GM10847 (cell line): ENCODE measurements around the gene GMEB2.

Experiments
- POLR2A ChIP-seq: IDR thresholded peaks from 2 replicates; pipeline ENCODE4 v1.6.1; 2011; ENCODE audit not compliant: insufficient read length; ENCODE audit errors: extremely low read depth

The GMEB2 gene, protein sequence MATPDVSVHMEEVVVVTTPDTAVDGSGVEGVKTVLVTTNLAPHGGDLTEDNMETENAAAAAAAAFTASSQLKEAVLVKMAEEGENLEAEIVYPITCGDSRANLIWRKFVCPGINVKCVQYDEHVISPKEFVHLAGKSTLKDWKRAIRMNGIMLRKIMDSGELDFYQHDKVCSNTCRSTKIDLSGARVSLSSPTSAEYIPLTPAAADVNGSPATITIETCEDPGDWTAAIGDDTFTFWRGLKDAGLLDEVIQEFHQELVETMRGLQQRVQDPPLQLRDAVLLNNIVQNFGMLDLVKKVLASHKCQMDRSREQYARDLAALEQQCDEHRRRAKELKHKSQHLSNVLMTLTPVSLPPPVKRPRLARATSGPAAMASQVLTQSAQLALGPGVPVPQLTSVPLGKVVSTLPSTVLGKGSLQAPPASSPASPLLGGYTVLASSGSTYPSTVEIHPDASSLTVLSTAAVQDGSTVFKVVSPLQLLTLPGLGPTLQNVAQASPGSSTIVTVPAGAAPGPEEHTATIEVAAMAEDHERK

DNA sequence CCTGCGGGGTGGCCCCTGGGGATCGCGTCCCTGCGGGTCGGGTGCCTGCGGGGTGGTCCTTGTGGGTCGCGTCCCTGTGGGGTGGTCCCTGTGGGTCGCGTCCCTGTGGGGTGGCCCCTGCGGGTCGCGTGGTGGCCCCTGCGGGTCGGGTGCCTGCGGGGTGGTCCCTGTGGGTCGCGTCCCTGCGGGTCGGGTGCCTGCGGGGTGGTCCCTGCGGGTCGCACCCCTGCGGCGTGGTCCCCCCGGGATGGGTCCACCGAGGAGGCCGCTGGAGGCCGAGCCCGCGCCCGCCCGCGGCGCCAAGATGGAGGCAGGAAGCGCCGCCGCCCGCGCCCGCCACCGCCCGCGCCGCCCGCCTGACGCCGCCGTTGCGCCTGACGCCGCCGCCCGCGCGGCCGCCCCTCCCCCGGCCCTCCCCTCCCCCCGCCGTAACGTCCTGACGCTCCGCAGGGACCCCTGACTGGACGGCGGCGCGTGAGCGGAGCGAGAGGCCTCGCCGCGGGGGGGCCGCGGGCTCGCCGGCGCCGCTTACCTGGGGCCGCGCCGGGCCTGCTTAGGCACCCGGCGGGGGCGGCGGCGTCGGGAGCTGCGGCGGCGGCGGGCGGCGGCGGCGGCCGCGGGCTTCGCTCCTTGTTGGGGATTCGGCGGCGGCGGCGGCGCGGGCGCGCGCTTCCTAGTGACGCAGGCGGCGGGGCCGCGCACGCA is at the start of gene GMEB2:
Gene GMEB2, minus strand, starts transcription at position 678 of the 705 bp plus-strand sequence. CDS start 7,704 bp downstream, outside the sequence.
- TF ChIP-seq POLR2A: no peak

GRCh38 chr20:63675681-63676368 is 48.9 kb upstream of the GMEB2 start:
- TF ChIP-seq POLR2A: no peak

- no peak for TF ChIP-seq POLR2A
Measured at GRCh38 chr20:63673951-63674350, 47.0 kb upstream of the GMEB2 start.

- TF ChIP-seq POLR2A: no peak
Measured at GRCh38 chr20:63672666-63673065, 45.8 kb upstream of the GMEB2 start.

- no peak for TF ChIP-seq POLR2A
Measured at GRCh38 chr20:63668351-63668750, 41.5 kb upstream of the GMEB2 start.

GRCh38 chr20:63667858-63668257 is 41.0 kb upstream of the GMEB2 start:
- no peak for TF ChIP-seq POLR2A

DNA sequence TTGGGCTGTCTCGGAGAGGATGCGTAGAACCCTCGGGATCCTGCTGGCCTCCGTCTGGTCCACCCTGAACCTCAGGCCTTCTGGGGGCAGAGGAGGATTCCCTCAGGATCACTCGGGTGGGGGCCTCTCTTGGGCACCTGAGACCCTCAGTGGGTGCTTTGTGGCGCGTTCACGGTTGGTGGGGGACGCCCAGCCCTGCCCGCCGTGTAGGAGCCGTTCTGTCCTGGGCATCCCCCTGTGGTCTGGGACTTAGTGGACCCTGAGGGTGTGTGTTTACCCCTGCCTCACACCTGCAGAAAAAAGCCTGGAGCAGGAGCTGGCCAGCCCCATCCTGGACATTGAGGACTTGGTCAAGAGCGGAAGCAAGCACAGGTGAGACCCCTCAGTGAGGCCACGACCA is 38.8 kb upstream of the GMEB2 start:
- no peak for TF ChIP-seq POLR2A

DNA sequence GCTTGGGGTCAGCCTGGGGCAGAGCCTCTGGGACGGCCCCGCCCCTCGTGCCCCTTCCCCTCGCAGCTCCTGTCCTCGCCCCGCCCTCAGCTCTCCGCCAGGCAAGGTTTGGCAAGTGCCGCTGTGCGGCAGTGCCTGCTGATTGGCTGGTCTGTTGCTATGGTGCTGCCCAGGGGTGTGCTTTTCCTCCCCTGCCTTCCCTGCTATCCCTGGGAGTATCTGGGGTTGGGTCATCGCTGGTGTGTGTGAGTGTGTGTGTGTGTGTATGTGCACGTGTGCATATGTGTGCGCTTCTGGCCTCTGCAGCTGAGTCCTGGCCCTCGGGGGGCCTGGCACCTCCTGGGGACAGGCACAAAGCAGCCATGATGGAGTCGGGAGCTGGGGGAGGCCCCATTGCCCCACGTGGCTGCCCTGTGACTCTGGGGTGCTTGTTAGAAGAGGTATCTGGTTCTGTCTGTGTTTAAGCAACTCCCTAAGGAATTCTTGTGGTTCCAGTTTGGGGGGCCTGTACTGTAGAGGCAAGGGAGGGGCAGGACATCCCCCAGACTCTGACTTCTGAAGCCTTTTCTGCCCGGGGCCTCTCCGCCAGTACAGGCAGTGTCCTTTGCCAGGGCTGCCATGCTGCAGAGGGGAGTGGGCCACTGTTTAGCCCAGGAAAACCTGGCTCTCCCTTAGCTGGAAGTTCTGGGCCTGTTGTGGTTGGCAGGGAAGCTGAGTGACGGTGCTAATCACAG is 38.1 kb upstream of the GMEB2 start:
- TF ChIP-seq POLR2A: no peak

DNA sequence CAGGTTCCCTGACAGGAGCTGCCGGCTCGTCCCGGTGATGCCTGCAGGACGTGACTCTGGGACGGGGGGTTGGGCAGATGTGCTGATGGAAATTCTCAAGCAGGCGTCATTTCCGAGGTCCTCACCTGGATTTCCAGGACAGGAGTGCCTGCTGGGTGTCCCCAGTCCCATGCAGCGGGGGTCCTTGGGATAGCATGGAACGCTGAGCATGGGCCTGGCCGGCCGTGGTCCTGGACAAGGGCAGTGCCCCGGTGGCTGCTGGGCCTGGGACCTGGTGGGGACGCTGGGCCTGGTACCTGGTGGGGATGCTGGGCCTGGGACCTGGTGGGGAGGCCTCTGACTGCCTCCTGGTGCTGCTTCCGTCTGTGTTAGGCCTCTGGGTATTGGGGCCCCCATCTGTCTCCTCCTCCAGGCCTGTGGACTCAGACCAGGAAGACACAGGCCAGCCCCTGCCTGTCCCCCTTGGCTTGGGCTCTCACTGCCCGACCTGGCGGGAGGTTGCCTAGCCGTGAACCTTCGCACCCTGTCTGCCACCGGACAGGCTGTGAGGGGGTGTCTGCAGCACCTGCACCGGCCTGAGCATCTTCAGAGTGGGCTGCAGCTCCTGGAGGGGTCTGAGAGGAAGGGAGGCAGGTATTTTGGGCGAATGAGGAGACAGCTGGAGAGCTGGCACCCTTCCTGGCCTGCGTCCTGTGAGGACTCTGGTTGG is 37.4 kb upstream of the GMEB2 start:
- TF ChIP-seq POLR2A: no peak

DNA sequence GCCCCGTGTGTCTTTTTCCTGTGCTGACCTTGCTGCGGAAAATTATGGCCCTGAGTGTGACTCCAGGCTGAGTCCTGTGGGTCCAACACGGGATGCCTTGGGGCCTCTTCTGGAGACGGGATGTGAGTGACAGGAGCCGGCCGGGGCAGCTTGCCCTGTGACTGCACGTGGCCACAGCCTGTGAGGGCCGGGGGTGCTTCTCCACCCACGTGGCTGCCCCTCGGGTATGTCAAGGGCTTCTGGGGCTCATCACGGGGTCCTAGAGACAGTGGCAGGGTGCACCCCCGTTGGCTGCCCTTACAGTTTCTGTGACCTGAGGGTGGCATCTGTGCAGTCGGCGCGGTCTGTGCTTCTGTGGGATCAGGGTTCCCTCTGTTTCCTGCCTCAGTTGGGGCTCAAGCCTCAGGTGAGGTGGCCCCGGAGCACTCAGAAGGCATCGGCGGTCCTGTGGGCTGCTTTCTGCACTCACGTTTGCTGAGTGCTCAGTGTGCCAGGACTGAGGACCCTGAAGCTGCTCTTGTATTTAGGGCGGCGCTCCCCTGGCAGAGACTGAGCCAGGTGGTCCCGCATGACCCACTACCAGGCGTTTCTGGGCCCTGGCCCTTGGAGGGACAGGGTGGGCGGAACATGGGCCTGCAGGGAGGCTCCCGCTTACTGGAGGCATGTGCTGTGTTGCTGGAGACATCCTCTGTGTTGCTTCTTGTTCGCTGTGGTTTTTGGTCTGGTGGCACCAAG is 36.6 kb upstream of the GMEB2 start:
- no peak for TF ChIP-seq POLR2A

DNA sequence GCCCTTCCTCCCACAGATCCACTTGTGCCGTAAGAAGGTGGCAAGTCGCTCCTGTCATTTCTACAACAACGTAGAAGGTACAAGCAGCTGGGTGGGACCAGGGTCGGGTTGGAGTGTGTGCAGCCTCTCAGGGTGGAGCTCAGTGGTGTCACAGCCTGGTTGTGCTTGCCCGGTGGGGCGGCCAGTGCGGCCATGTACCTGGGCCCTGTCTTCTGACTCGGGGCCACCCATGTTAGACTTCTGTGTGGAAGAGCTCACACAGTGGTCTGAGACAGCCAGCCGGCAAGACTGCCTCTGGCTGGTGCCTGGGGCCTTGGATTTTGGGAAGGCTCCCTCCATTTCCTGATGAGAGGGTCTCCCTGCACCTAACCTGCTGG is 35.9 kb upstream of the GMEB2 start:
- TF ChIP-seq POLR2A: no peak

- TF ChIP-seq POLR2A: no peak
Measured at GRCh38 chr20:63661959-63662812, 35.3 kb upstream of the GMEB2 start.

GRCh38 chr20:63661108-63661507 is 34.2 kb upstream of the GMEB2 start:
- no peak for TF ChIP-seq POLR2A
